GM12878 (cell line): ENCODE data around the gene WDR74. TPM values are rescaled to one million over a fixed set of nuclear protein-coding genes. Genes with fewer than 3 reads are reported as not detected.
A peak's percentile ranks its signal among the peaks of the same experiment; 100 is the strongest.

Experiments
- CHD2 ChIP-seq: IDR thresholded peaks from 2 replicates; pipeline ENCODE4 v1.6.1; 2011; ENCODE audit warnings: low read depth, low read length, improper control_type of control experiment, borderline replicate concordance
- GATAD2B ChIP-seq: fragments of 450-650 bp; conservative IDR thresholded peaks from 2 replicates; pipeline ENCODE4 v1.6.1; 2017; ENCODE audit warnings: low read depth, mild to moderate bottlenecking, moderate library complexity
- MTA2 ChIP-seq: fragments of 450-650 bp; IDR thresholded peaks from 2 replicates; pipeline ENCODE4 v1.6.1; 2016; ENCODE audit warnings: low read depth, mild to moderate bottlenecking, moderate library complexity
- MXI1 ChIP-seq: fragments of 150-350 bp; IDR thresholded peaks from 2 replicates; pipeline ENCODE4 v1.6.1; 2011; ENCODE audit warnings: low read depth, mild to moderate bottlenecking, inconsistent platforms, low read length, improper control_type of control experiment
- SREBF1 ChIP-seq: IDR thresholded peaks from 2 replicates; pipeline ENCODE4 v1.6.1; 2012; ENCODE audit warnings: mild to moderate bottlenecking, low read length
- SREBF2 ChIP-seq: IDR thresholded peaks from 2 replicates; pipeline ENCODE4 v1.6.1; 2012; ENCODE audit warnings: mild to moderate bottlenecking, low read length
- microRNA-seq: library from miRNA; unstranded; fragments of <30 nt; microRNA quantifications from one replicate; pipeline ENCODE4, GENCODE V29; 2018
- polyA plus RNA-seq, 11 experiments: library from polyadenylated mRNA; depleted of rRNA in 4 of 11; unstranded in 6 of 11; stranded (reverse) in 5 of 11; fragments of >200 nt; fragmentation: Nextera tagmentation in 4 of 11; fragmentation: Illumina TruSeq in 1 of 11; extraction: Ambion mirVana in 4 of 11; extraction: Trizol in 1 of 11; gene quantifications; 1 replicate in 1 of 11; 2 replicates in 10 of 11; pipeline versions ENCODE4 v1.2.1 to v1.2.3, GENCODE V29; 2011 to 2016; ENCODE audit warnings: inconsistent platforms in 2 of 11, missing spikeins in 2 of 11, low read depth in 1 of 11
- small RNA-seq: library from RNA; depleted of rRNA; stranded (forward); fragments of <200 nt; gene quantifications from one replicate; pipeline ENCODE3, GENCODE V24; 2014
- total RNA-seq, 4 experiments: library from RNA; depleted of rRNA in 3 of 4; stranded (reverse); fragments of >200 nt in 3 of 4; fragmentation: Illumina TruSeq in 1 of 4; extraction: Trizol in 1 of 4; gene quantifications; 2 replicates each; pipeline versions ENCODE4 v1.2.1 to v1.2.3, GENCODE V29; 2013 to 2021
- TF ChIP-seq, protein P1 (sequence below): fragments of 450-650 bp; IDR thresholded peaks from 2 replicates; pipeline ENCODE4 v1.6.1; 2016; ENCODE audit warnings: mild to moderate bottlenecking, moderate library complexity, borderline replicate concordance
- TF ChIP-seq, protein P2 (sequence below): IDR thresholded peaks from 2 replicates; pipeline ENCODE4 v1.6.1; 2011; ENCODE audit warnings: low read depth, low read length, improper control_type of control experiment, borderline replicate concordance
- TF ChIP-seq, protein P3 (sequence below): fragments of 450-650 bp; IDR thresholded peaks from 2 replicates; pipeline ENCODE4 v1.6.1; 2016; ENCODE audit warnings: mild to moderate bottlenecking

Gene WDR74
- total and polyA plus RNA-seq, 10 of the 15 experiments (the other 5 are each of a cell fraction or from before 2014, with no cell fraction given) = 18.2 to 103 (median 60.7) TPM

GRCh38 chr11:62786318-62787004, 52.9 kb downstream of the WDR74 start (continued):
- TF ChIP-seq, protein P1, sequence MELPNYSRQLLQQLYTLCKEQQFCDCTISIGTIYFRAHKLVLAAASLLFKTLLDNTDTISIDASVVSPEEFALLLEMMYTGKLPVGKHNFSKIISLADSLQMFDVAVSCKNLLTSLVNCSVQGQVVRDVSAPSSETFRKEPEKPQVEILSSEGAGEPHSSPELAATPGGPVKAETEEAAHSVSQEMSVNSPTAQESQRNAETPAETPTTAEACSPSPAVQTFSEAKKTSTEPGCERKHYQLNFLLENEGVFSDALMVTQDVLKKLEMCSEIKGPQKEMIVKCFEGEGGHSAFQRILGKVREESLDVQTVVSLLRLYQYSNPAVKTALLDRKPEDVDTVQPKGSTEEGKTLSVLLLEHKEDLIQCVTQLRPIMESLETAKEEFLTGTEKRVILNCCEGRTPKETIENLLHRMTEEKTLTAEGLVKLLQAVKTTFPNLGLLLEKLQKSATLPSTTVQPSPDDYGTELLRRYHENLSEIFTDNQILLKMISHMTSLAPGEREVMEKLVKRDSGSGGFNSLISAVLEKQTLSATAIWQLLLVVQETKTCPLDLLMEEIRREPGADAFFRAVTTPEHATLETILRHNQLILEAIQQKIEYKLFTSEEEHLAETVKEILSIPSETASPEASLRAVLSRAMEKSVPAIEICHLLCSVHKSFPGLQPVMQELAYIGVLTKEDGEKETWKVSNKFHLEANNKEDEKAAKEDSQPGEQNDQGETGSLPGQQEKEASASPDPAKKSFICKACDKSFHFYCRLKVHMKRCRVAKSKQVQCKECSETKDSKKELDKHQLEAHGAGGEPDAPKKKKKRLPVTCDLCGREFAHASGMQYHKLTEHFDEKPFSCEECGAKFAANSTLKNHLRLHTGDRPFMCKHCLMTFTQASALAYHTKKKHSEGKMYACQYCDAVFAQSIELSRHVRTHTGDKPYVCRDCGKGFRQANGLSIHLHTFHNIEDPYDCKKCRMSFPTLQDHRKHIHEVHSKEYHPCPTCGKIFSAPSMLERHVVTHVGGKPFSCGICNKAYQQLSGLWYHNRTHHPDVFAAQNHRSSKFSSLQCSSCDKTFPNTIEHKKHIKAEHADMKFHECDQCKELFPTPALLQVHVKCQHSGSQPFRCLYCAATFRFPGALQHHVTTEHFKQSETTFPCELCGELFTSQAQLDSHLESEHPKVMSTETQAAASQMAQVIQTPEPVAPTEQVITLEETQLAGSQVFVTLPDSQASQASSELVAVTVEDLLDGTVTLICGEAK = no peak
- TF ChIP-seq GATAD2B (no peak; the same call in 1 of the 2 replicates), SREBF1 (no peak), SREBF2 (no peak), MTA2 (no peak), CHD2 (no peak), MXI1 (0 out of 2 replicates have a peak, but pooled peaks have one; percentile 19)
- TF ChIP-seq, protein P2, sequence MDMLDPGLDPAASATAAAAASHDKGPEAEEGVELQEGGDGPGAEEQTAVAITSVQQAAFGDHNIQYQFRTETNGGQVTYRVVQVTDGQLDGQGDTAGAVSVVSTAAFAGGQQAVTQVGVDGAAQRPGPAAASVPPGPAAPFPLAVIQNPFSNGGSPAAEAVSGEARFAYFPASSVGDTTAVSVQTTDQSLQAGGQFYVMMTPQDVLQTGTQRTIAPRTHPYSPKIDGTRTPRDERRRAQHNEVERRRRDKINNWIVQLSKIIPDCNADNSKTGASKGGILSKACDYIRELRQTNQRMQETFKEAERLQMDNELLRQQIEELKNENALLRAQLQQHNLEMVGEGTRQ = no peak
- TF ChIP-seq, protein P3, sequence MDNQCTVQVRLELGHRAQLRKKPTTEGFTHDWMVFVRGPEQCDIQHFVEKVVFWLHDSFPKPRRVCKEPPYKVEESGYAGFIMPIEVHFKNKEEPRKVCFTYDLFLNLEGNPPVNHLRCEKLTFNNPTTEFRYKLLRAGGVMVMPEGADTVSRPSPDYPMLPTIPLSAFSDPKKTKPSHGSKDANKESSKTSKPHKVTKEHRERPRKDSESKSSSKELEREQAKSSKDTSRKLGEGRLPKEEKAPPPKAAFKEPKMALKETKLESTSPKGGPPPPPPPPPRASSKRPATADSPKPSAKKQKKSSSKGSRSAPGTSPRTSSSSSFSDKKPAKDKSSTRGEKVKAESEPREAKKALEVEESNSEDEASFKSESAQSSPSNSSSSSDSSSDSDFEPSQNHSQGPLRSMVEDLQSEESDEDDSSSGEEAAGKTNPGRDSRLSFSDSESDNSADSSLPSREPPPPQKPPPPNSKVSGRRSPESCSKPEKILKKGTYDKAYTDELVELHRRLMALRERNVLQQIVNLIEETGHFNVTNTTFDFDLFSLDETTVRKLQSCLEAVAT = no peak

Small RNAs within 50 kb of the gene (microRNA-seq; reads per million reads assigned to microRNA genes)
- gene MIR6514 = 2.6 reads per million, percentile 11 among the genes with 10 or more reads in this experiment
- gene MIR6748 = not detected

Small RNAs within 50 kb of the gene (small RNA-seq; reads per million reads assigned to genes)
- gene MIR6514 (0.47 reads per million, percentile 7 among the genes with 10 or more reads in this experiment), gene RF00099 (not detected), gene RNU6-118P (not detected), gene SNORD22 (not detected), gene SNORD26 (not detected), gene SNORD27 (not detected), gene SNORD28 (not detected), gene SNORD30 (7,315 reads per million, percentile 100 among the genes with 10 or more reads in this experiment)

Other genes with a start within 250 kb of the WDR74 start
Only the 7 nearest of the 29 such genes appear.
- gene TAF6L, start 68.2 kb downstream of the WDR74 start, total RNA-seq (2014; rRNA removed) = 24.3 and 27.6 TPM in 2 replicates
- gene TAF6L, start 68.2 kb downstream of the WDR74 start, total RNA-seq (2014; rRNA removed; fragmentation: Illumina TruSeq; extraction: Trizol) = 12.8 and 13.6 TPM in 2 replicates
- 25.3 and 26.9 TPM in 2 replicates for gene TAF6L, start 68.2 kb downstream of the WDR74 start, total RNA-seq (2021)
- gene TAF6L, start 68.2 kb downstream of the WDR74 start, polyA plus RNA-seq (2011; rRNA removed) = 9.3 and 18.0 TPM in 2 replicates
- gene TAF6L, start 68.2 kb downstream of the WDR74 start, polyA plus RNA-seq (2014; fragmentation: Illumina TruSeq; extraction: Trizol) = 4.5 and 15.0 TPM in 2 replicates
- under 1 TPM; 0.15 to 0.39 TPM for gene TAF6L, start 68.2 kb downstream of the WDR74 start, polyA plus RNA-seq (2014; fragmentation: Nextera tagmentation; extraction: Ambion mirVana)
- 34.6 and 35.6 TPM in 2 replicates for gene TAF6L, start 68.2 kb downstream of the WDR74 start, polyA plus RNA-seq (2014; rRNA removed)
- 10 to 100 TPM; 19.9 to 23.6 TPM for gene TAF6L, start 68.2 kb downstream of the WDR74 start, polyA plus RNA-seq (2016; fragmentation: Nextera tagmentation; extraction: Ambion mirVana)
- gene TMEM179B, start 52.2 kb downstream of the WDR74 start, total RNA-seq (2014; rRNA removed) = 49.1 and 49.8 TPM in 2 replicates
- gene TMEM179B, start 52.2 kb downstream of the WDR74 start, total RNA-seq (2014; rRNA removed; fragmentation: Illumina TruSeq; extraction: Trizol) = 25.5 and 25.6 TPM in 2 replicates
- 25.1 and 26.0 TPM in 2 replicates for gene TMEM179B, start 52.2 kb downstream of the WDR74 start, total RNA-seq (2021)
- 12.4 and 21.7 TPM in 2 replicates for gene TMEM179B, start 52.2 kb downstream of the WDR74 start, polyA plus RNA-seq (2011; rRNA removed)
- gene TMEM179B, start 52.2 kb downstream of the WDR74 start, polyA plus RNA-seq (2014; fragmentation: Illumina TruSeq; extraction: Trizol) = 34.9 and 36.3 TPM in 2 replicates
- 10 to 100 TPM; 57.8 to 62.8 TPM for gene TMEM179B, start 52.2 kb downstream of the WDR74 start, polyA plus RNA-seq (2014; fragmentation: Nextera tagmentation; extraction: Ambion mirVana)
- 32.8 and 46.8 TPM in 2 replicates for gene TMEM179B, start 52.2 kb downstream of the WDR74 start, polyA plus RNA-seq (2014; rRNA removed)
- gene TMEM179B, start 52.2 kb downstream of the WDR74 start, polyA plus RNA-seq (2016; fragmentation: Nextera tagmentation; extraction: Ambion mirVana) = 10 to 100 TPM; 65.3 to 82.4 TPM
- gene TMEM223, start 47.6 kb downstream of the WDR74 start, total RNA-seq (2014; rRNA removed) = 21.4 and 25.0 TPM in 2 replicates
- 11.7 and 12.3 TPM in 2 replicates for gene TMEM223, start 47.6 kb downstream of the WDR74 start, total RNA-seq (2014; rRNA removed; fragmentation: Illumina TruSeq; extraction: Trizol)
- 15.3 and 16.4 TPM in 2 replicates for gene TMEM223, start 47.6 kb downstream of the WDR74 start, total RNA-seq (2021)
- gene TMEM223, start 47.6 kb downstream of the WDR74 start, polyA plus RNA-seq (2011; rRNA removed) = 7.2 and 9.9 TPM in 2 replicates
- 9.5 and 11.1 TPM in 2 replicates for gene TMEM223, start 47.6 kb downstream of the WDR74 start, polyA plus RNA-seq (2014; fragmentation: Illumina TruSeq; extraction: Trizol)
- gene TMEM223, start 47.6 kb downstream of the WDR74 start, polyA plus RNA-seq (2014; fragmentation: Nextera tagmentation; extraction: Ambion mirVana) = 10 to 100 TPM in 1 of 2 experiments, 1 to 10 TPM in 1; 5.3 to 10.5 TPM
- gene TMEM223, start 47.6 kb downstream of the WDR74 start, polyA plus RNA-seq (2014; rRNA removed) = 24.7 and 27.0 TPM in 2 replicates
- 10 to 100 TPM; 32.7 to 33.2 TPM for gene TMEM223, start 47.6 kb downstream of the WDR74 start, polyA plus RNA-seq (2016; fragmentation: Nextera tagmentation; extraction: Ambion mirVana)
- 30.6 and 31.8 TPM in 2 replicates for gene NXF1, start 34.1 kb downstream of the WDR74 start, total RNA-seq (2014; rRNA removed)
- gene NXF1, start 34.1 kb downstream of the WDR74 start, total RNA-seq (2014; rRNA removed; fragmentation: Illumina TruSeq; extraction: Trizol) = 22.4 and 28.0 TPM in 2 replicates
- gene NXF1, start 34.1 kb downstream of the WDR74 start, total RNA-seq (2021) = 51.8 and 56.2 TPM in 2 replicates
- gene NXF1, start 34.1 kb downstream of the WDR74 start, polyA plus RNA-seq (2011; rRNA removed) = 8.9 and 20.7 TPM in 2 replicates
- 74.9 and 84.9 TPM in 2 replicates for gene NXF1, start 34.1 kb downstream of the WDR74 start, polyA plus RNA-seq (2014; fragmentation: Illumina TruSeq; extraction: Trizol)
- gene NXF1, start 34.1 kb downstream of the WDR74 start, polyA plus RNA-seq (2014; fragmentation: Nextera tagmentation; extraction: Ambion mirVana) = 10 to 100 TPM; 23.4 to 37.5 TPM
- 43.7 and 64.1 TPM in 2 replicates for gene NXF1, start 34.1 kb downstream of the WDR74 start, polyA plus RNA-seq (2014; rRNA removed)
- gene NXF1, start 34.1 kb downstream of the WDR74 start, polyA plus RNA-seq (2016; fragmentation: Nextera tagmentation; extraction: Ambion mirVana) = 10 to 100 TPM; 71.7 to 75.5 TPM
- 32.3 and 35.4 TPM in 2 replicates for gene STX5, start 7.5 kb downstream of the WDR74 start, total RNA-seq (2014; rRNA removed)
- gene STX5, start 7.5 kb downstream of the WDR74 start, total RNA-seq (2014; rRNA removed; fragmentation: Illumina TruSeq; extraction: Trizol) = 23.5 and 24.8 TPM in 2 replicates
- 28.6 and 33.5 TPM in 2 replicates for gene STX5, start 7.5 kb downstream of the WDR74 start, total RNA-seq (2021)
- 22.1 and 30.0 TPM in 2 replicates for gene STX5, start 7.5 kb downstream of the WDR74 start, polyA plus RNA-seq (2011; rRNA removed)
- 25.0 and 30.7 TPM in 2 replicates for gene STX5, start 7.5 kb downstream of the WDR74 start, polyA plus RNA-seq (2014; fragmentation: Illumina TruSeq; extraction: Trizol)
- gene STX5, start 7.5 kb downstream of the WDR74 start, polyA plus RNA-seq (2014; fragmentation: Nextera tagmentation; extraction: Ambion mirVana) = 1 to 10 TPM; 3.8 to 4.5 TPM
- gene STX5, start 7.5 kb downstream of the WDR74 start, polyA plus RNA-seq (2014; rRNA removed) = 31.1 and 32.8 TPM in 2 replicates
- gene STX5, start 7.5 kb downstream of the WDR74 start, polyA plus RNA-seq (2016; fragmentation: Nextera tagmentation; extraction: Ambion mirVana) = 10 to 100 TPM; 21.6 to 21.9 TPM
- 0.68 TPM in 1 of 2 replicates, not detected in the other for gene TEX54, start 6.7 kb downstream of the WDR74 start, total RNA-seq (2014; rRNA removed)
- gene TEX54, start 6.7 kb downstream of the WDR74 start, total RNA-seq (2014; rRNA removed; fragmentation: Illumina TruSeq; extraction: Trizol) = not detected in 2 replicates
- gene TEX54, start 6.7 kb downstream of the WDR74 start, total RNA-seq (2021) = not detected in 2 replicates
- gene TEX54, start 6.7 kb downstream of the WDR74 start, polyA plus RNA-seq (2011; rRNA removed) = not detected in 2 replicates
- not detected in 2 replicates for gene TEX54, start 6.7 kb downstream of the WDR74 start, polyA plus RNA-seq (2014; fragmentation: Illumina TruSeq; extraction: Trizol)
- gene TEX54, start 6.7 kb downstream of the WDR74 start, polyA plus RNA-seq (2014; fragmentation: Nextera tagmentation; extraction: Ambion mirVana) = not detected
- gene TEX54, start 6.7 kb downstream of the WDR74 start, polyA plus RNA-seq (2014; rRNA removed) = not detected in 2 replicates
- gene TEX54, start 6.7 kb downstream of the WDR74 start, polyA plus RNA-seq (2016; fragmentation: Nextera tagmentation; extraction: Ambion mirVana) = under 1 TPM; 0.38 to 0.51 TPM
- gene SLC3A2, start 41.3 kb upstream of the WDR74 start, total RNA-seq (2014; rRNA removed) = 143 and 147 TPM in 2 replicates
- 72.2 and 79.6 TPM in 2 replicates for gene SLC3A2, start 41.3 kb upstream of the WDR74 start, total RNA-seq (2014; rRNA removed; fragmentation: Illumina TruSeq; extraction: Trizol)
- gene SLC3A2, start 41.3 kb upstream of the WDR74 start, total RNA-seq (2021) = 113 and 114 TPM in 2 replicates
- gene SLC3A2, start 41.3 kb upstream of the WDR74 start, polyA plus RNA-seq (2011; rRNA removed) = 127 and 134 TPM in 2 replicates
- 79.7 and 80.9 TPM in 2 replicates for gene SLC3A2, start 41.3 kb upstream of the WDR74 start, polyA plus RNA-seq (2014; fragmentation: Illumina TruSeq; extraction: Trizol)
- 10 to 100 TPM in 1 of 2 experiments, 1 to 10 TPM in 1; 6.9 to 17.0 TPM for gene SLC3A2, start 41.3 kb upstream of the WDR74 start, polyA plus RNA-seq (2014; fragmentation: Nextera tagmentation; extraction: Ambion mirVana)
- gene SLC3A2, start 41.3 kb upstream of the WDR74 start, polyA plus RNA-seq (2014; rRNA removed) = 98.0 and 105 TPM in 2 replicates
- gene SLC3A2, start 41.3 kb upstream of the WDR74 start, polyA plus RNA-seq (2016; fragmentation: Nextera tagmentation; extraction: Ambion mirVana) = 100 to 1,000 TPM; 148 to 158 TPM